ENCODE results near the gene PAK4. TPM values are rescaled to one million over a fixed set of nuclear protein-coding genes. Genes with fewer than 3 reads are reported as not detected.

The PAK4 gene
- total RNA-seq, 3 donors from 2014 or later = 3.5 to 12.0 (median 10.2) TPM

GRCh38 chr19:39082745-39083598 is 42.6 kb upstream of the PAK4 start:
- TF ChIP-seq POLR2A (IDR thresholded peaks at IDR 0.05) = no peak
- TF ChIP-seq POLR2AphosphoS5 (IDR thresholded peaks at IDR 0.05) = no peak
- TF ChIP-seq, protein P1, sequence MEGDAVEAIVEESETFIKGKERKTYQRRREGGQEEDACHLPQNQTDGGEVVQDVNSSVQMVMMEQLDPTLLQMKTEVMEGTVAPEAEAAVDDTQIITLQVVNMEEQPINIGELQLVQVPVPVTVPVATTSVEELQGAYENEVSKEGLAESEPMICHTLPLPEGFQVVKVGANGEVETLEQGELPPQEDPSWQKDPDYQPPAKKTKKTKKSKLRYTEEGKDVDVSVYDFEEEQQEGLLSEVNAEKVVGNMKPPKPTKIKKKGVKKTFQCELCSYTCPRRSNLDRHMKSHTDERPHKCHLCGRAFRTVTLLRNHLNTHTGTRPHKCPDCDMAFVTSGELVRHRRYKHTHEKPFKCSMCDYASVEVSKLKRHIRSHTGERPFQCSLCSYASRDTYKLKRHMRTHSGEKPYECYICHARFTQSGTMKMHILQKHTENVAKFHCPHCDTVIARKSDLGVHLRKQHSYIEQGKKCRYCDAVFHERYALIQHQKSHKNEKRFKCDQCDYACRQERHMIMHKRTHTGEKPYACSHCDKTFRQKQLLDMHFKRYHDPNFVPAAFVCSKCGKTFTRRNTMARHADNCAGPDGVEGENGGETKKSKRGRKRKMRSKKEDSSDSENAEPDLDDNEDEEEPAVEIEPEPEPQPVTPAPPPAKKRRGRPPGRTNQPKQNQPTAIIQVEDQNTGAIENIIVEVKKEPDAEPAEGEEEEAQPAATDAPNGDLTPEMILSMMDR (IDR thresholded peaks at IDR 0.05) = no peak
- intact Hi-C loops (cut with DNase I; ENCODE audit: low total_unique reads) = no loop called here
- H3K36me3 ChIP-seq = no peaks in the 10 kb centered on the region

GRCh38 chr19:39083599-39083982 is 42.0 kb upstream of the PAK4 start:
- Histone ChIP-seq H3K4me1 (peaks cover 0 to 5% of the 10 kb centered on the region in 2 donors), H3K27ac (no peak overlapping the region), H3K36me3 (no peaks in the 10 kb centered on the region), H3K27me3 (peaks cover 0 to 32% of the 10 kb centered on the region in 2 donors), H3K4me3 (peak overlapping the region in 2 of 3 donors; percentile 43 to 61), H3K9me3 (no peaks in the 10 kb centered on the region)
- intact Hi-C loops (cut with DNase I; ENCODE audit: low total_unique reads) = no loop called here
- TF ChIP-seq, protein P1 (IDR thresholded peaks at IDR 0.05) = no peak
- TF ChIP-seq POLR2AphosphoS5 (IDR thresholded peaks at IDR 0.05) = no peak
- TF ChIP-seq POLR2A (IDR thresholded peaks at IDR 0.05) = no peak
- no peak for DNase-seq (ENCODE audit: low spot score in 2 of 2)

More at GRCh38 chr19:39082745-39083598, 42.6 kb upstream of the PAK4 start:
- peaks cover 0 to 5% of the 10 kb centered on the region in 2 donors for H3K4me1 ChIP-seq
- H3K27ac ChIP-seq = no peak overlapping the region
- DNase-seq (ENCODE audit: low spot score in 2 of 2) = no peak
- peak overlapping the region in 2 of 3 donors; percentile 43 to 61 for H3K4me3 ChIP-seq
- H3K9me3 ChIP-seq = no peaks in the 10 kb centered on the region
- H3K27me3 ChIP-seq = peaks cover 0 to 32% of the 10 kb centered on the region in 2 donors

DNA sequence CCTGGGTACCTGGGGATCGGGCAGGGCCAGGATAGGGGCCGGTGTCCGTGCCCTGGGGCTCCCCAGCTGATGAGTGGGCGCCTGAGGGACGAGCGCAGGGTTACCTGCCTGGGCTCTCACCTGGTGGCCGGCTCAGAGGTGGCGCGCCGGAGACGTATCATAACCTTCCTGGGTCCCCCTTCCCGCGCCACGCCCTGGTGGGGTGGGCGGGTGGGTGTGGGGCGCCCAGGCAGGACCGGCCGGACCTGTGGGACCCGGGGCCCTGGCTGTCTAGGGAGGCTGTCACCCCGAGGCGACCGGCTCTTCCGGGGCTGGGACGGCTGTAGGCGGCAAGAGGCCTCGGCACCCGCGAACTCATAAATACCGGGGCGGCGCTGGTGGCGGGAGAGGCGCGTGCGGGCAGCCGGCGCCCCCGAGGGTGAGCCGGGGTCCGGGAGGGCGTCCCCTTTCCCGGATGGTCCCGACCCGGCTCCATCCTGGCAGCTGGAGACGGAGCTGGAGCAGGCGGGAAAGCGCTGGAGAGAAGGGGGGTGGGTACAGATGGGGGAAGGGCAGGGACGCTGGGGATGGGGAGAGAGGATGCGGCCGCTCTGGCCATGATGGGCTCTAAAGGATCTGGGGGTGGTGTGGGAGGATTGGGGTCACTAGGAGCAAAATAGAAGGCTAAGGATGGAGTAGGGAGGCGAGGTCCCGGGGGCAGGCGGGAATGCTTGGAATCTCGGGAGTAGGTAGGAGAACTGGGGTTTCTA is 41.4 kb upstream of the PAK4 start, which contains the start of gene ACP7:
TSS of gene ACP7 (plus strand) at position 386 of the 749 bp plus-strand sequence. CDS start 902 bp downstream, outside the sequence.
- no peak for DNase-seq (ENCODE audit: low spot score in 2 of 2)
- Histone ChIP-seq H3K27me3 (peaks cover 0 to 32% of the 10 kb centered on the region in 2 donors), H3K4me1 (peaks cover 0 to 5% of the 10 kb centered on the region in 2 donors), H3K27ac (no peak within 1 kb of the TSS), H3K9me3 (no peaks in the 10 kb centered on the region), H3K4me3 (peak within 1 kb of the TSS in 2 of 3 donors; percentile 43 to 61), H3K36me3 (no peaks in the 10 kb centered on the region)
- TF ChIP-seq POLR2AphosphoS5 (IDR thresholded peaks at IDR 0.05) (no peak), POLR2A (IDR thresholded peaks at IDR 0.05) (no peak)
- TF ChIP-seq, protein P1 (IDR thresholded peaks at IDR 0.05) = no peak
- intact Hi-C loops (cut with DNase I; ENCODE audit: low total_unique reads) = no loop called here

DNA sequence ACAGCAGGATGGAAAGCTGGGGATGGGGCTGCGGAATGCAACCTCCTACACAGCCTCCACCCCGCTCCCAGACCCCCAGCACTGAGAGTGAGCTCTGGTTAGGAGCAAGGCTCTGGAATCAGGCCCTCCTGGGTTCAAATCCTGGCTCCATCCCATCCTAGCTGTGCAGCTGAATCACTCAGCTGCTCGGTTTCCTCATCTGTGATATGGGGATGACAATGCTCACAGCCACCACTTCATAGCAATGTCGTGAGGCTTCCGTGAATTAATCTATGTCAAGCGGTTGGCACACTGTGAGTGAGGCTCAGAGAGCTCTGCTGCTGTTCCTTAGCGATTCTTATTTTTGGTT is 40.9 kb upstream of the PAK4 start:
- H3K27me3 ChIP-seq = peaks cover 0 to 32% of the 10 kb centered on the region in 2 donors
- no peak overlapping the region for H3K27ac ChIP-seq
- intact Hi-C loops (cut with DNase I; ENCODE audit: low total_unique reads) = no loop called here
- no peak overlapping the region for H3K4me3 ChIP-seq
- no peak for DNase-seq (ENCODE audit: low spot score in 2 of 2)
- H3K9me3 ChIP-seq = no peaks in the 10 kb centered on the region
- no peaks in the 10 kb centered on the region for H3K36me3 ChIP-seq
- peaks cover 0 to 5% of the 10 kb centered on the region in 2 donors for H3K4me1 ChIP-seq
- TF ChIP-seq POLR2AphosphoS5 (IDR thresholded peaks at IDR 0.05) (no peak), POLR2A (IDR thresholded peaks at IDR 0.05) (no peak)
- TF ChIP-seq, protein P1 (IDR thresholded peaks at IDR 0.05) = no peak
